Testis (tissue), 3 donors: Measurements from ENCODE around the gene EIF5B. TPM values are rescaled to one million over a fixed set of nuclear protein-coding genes. Genes with fewer than 3 reads are reported as not detected.

Experiments used
- DNase-seq: peaks from one replicate; pipeline ENCODE4 v3.0.0-alpha.2; 2019
- H3K27ac ChIP-seq, 2 donors: fragments of 200-600 bp; sonication (generic); one replicate each; pipeline ENCODE4 v1.5.1; 2019
- H3K27me3 ChIP-seq: fragments of 200-600 bp; sonication (generic); one replicate; pipeline ENCODE4 v1.5.1; 2019
- H3K36me3 ChIP-seq: fragments of 200-600 bp; sonication (generic); one replicate; pipeline ENCODE4 v1.5.1; 2017; ENCODE audit warnings: low read depth; ENCODE audit errors: missing control alignments
- H3K4me1 ChIP-seq: fragments of 200-600 bp; sonication (generic); one replicate; pipeline ENCODE4 v1.5.1; 2019
- H3K4me3 ChIP-seq, 2 donors: fragments of 200-600 bp; sonication (generic); one replicate each; pipeline ENCODE4 v1.5.1; 2017 to 2019
- H3K9me3 ChIP-seq: fragments of 200-600 bp; sonication (generic); one replicate; pipeline ENCODE4 v1.5.1; 2017
- CTCF ChIP-seq, 3 experiments: fragments of 450-650 bp in 2 of 3; fragments of 200-600 bp in 1 of 3; sonication (generic) in 1 of 3; IDR thresholded peaks; one replicate each; pipeline ENCODE4 v1.5.1; 2016 to 2019; ENCODE audit warnings: antibody characterized with exemption in 3 of 3, mild to moderate bottlenecking in 2 of 3, moderate library complexity in 1 of 3
- POLR2A ChIP-seq: fragments of 450-650 bp; IDR thresholded peaks from one replicate; pipeline ENCODE4 v1.6.1; 2017; ENCODE audit warnings: antibody characterized with exemption, mild to moderate bottlenecking, moderate library complexity
- WGBS, 2 donors: methylation state at CpG; one replicate each; pipeline ENCODE4 v1.1.5; 2018; 5-methylcytosine and 5-hydroxymethylcytosine counted together
- intact Hi-C: fragments of 100-400 bp; cut with DNase I; formaldehyde crosslinking; loops from one replicate; pipeline ENCODE4 v1.15.1; 2023; ENCODE audit warnings: low total_unique reads
- polyA plus RNA-seq: library from polyadenylated mRNA; stranded (reverse); fragments of 350-450 nt; fragmentation: Illumina TruSeq; extraction: RNeasy Lipid Tissue Mini Kit (QIAGEN cat#74804); gene quantifications from one replicate; pipeline ENCODE4 v1.2.3, GENCODE V29; 2014; ENCODE audit warnings: low read depth, low replicate concordance; ENCODE audit not compliant: insufficient read depth
- total RNA-seq, 2 donors: library from RNA; depleted of rRNA; stranded (reverse); fragments of >200 nt; gene quantifications; one replicate each; pipeline ENCODE4 v1.2.3, GENCODE V29; 2016

EIF5B gene
- total and polyA plus RNA-seq, 3 donors from 2014 or later: 12.2 to 66.8 (median 38.1) TPM

DNA sequence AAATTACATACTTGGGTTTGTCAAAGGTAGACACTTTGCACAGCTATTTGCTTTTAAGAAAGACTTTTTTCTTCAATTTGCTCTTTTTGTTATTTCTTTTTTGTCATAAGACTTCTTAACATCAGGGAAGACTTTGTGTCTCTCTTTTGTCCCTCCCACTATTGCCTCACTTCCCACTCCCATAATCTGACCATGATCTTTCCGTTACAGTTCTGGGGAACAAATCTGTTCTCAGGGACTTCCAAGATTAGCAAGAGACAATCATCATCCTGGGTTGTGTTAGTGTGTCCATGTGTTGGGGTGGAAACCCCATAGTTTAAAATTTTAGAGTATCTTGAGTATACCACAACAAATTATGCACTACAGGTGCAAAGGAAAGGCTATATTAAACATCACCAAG lies 77.4 kb downstream of the EIF5B start:
- no peak overlapping the region for H3K27ac ChIP-seq
- no peak for DNase-seq
- H3K9me3 ChIP-seq: no peaks in the 10 kb centered on the region
- 57 to 76% methylated on average over 1 of the region's 1 CpG for WGBS, 2 donors
- intact Hi-C loops: no loop called here
- no peaks in the 10 kb centered on the region for H3K4me1 ChIP-seq
- no peak for TF ChIP-seq CTCF (IDR thresholded peaks at IDR 0.05)
- no peak for TF ChIP-seq POLR2A
- no peaks in the 10 kb centered on the region for H3K27me3 ChIP-seq
- H3K4me3 ChIP-seq: no peak overlapping the region
- no peaks in the 10 kb centered on the region for H3K36me3 ChIP-seq

DNA sequence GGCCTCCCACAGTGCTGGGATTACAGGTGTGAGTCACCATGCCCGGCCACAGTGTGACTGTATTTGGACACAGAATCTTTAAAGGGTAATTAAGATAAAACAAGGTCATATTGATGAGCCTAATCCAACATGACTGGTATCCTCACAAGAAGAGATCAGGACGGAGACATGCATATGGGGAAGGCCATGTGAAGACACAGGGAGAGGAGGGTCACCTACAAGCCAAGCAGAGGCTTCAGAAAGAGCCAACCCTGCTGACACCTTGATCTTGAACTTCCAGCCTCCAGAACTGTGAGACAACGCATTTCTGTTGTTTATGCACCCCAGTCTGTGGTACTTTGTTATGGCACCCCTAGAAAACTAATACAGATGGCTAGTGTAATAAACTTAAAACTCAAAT lies 80.2 kb downstream of the EIF5B start:
- Histone ChIP-seq H3K27ac (no peak overlapping the region), H3K4me3 (no peak overlapping the region), H3K4me1 (no peaks in the 10 kb centered on the region), H3K9me3 (no peaks in the 10 kb centered on the region), H3K36me3 (no peaks in the 10 kb centered on the region), H3K27me3 (no peaks in the 10 kb centered on the region)
- no peak for TF ChIP-seq POLR2A
- TF ChIP-seq CTCF (IDR thresholded peaks at IDR 0.05): no peak
- intact Hi-C loops: no loop called here
- DNase-seq: no peak
- 83 to 96% methylated on average over 3 of the region's 3 CpGs for WGBS, 2 donors

DNA sequence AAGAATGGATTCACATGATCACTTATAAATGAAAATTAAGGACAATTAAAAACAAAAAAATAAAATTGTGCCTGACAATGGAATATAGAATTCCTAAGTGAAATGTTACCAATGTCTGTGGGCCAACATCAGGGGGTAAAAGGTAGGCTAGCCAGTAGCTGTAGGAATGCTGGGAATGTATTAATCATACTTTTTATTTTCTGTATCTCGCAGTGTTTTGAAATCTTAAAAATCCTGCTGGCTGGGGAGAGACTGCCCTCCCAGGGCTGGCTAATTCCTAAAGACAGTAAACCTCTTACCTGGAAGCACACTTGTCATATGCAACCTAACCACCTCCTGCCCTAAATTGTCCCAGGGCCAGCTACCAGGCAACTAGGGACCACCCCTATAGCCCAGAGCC lies 82.8 kb downstream of the EIF5B start:
- no peaks in the 10 kb centered on the region for H3K4me1 ChIP-seq
- no peak for DNase-seq
- H3K4me3 ChIP-seq: no peak overlapping the region
- WGBS, 2 donors: 80 to 89% methylated on average over 1 of the region's 1 CpG
- no peaks in the 10 kb centered on the region for H3K27me3 ChIP-seq
- TF ChIP-seq POLR2A (no peak), CTCF (IDR thresholded peaks at IDR 0.05) (no peak)
- no peak overlapping the region for H3K27ac ChIP-seq
- H3K9me3 ChIP-seq: no peaks in the 10 kb centered on the region
- intact Hi-C loops: no loop called here
- H3K36me3 ChIP-seq: no peaks in the 10 kb centered on the region

GRCh38 chr2:99420751-99421299 lies 83.6 kb downstream of the EIF5B start:
- no peak for TF ChIP-seq POLR2A
- TF ChIP-seq CTCF (IDR thresholded peaks at IDR 0.05): no peak
- intact Hi-C loops: no loop called here
- H3K9me3 ChIP-seq: no peaks in the 10 kb centered on the region
- no peak overlapping the region for H3K27ac ChIP-seq
- H3K4me1 ChIP-seq: no peaks in the 10 kb centered on the region
- WGBS, 2 donors: 77 to 85% methylated on average over 5 of the region's 5 CpGs
- H3K4me3 ChIP-seq: no peak overlapping the region
- H3K36me3 ChIP-seq: no peaks in the 10 kb centered on the region
- no peaks in the 10 kb centered on the region for H3K27me3 ChIP-seq
- no peak for DNase-seq

- H3K4me3 ChIP-seq: no peak overlapping the region
- TF ChIP-seq CTCF (IDR thresholded peaks at IDR 0.05): no peak
- no peak for TF ChIP-seq POLR2A
- no peak for DNase-seq
- no peaks in the 10 kb centered on the region for H3K9me3 ChIP-seq
- H3K27me3 ChIP-seq: no peaks in the 10 kb centered on the region
- no peaks in the 10 kb centered on the region for H3K36me3 ChIP-seq
- WGBS, 2 donors: 86 to 90% methylated on average over 5 of the region's 5 CpGs
- intact Hi-C loops: no loop called here
- no peaks in the 10 kb centered on the region for H3K4me1 ChIP-seq
- H3K27ac ChIP-seq: no peak overlapping the region
These were observed 84.3 kb downstream of the EIF5B start for GRCh38 chr2:99421469-99421868.
